Measurements from ENCODE around the gene IL21. TPM values are rescaled to one million over a fixed set of nuclear protein-coding genes. Genes with fewer than 3 reads are reported as not detected.

The IL21 gene
- total RNA-seq, 1 experiment from 2014 or later = not detected

- in situ Hi-C loops (cut with HindIII; ENCODE audit: low pct_unique_long_range_greater_than_20kb, low sequenced_read_pairs) (no loop called here), intact Hi-C loops (cut with micrococcal nuclease; ENCODE audit: unreplicated experiment) (no loop called here)
- TF ChIP-seq SIN3A (IDR thresholded peaks at IDR 0.05; ENCODE audit: borderline replicate concordance, insufficient read depth, low read depth, low read length) (no peak), REST (IDR thresholded peaks at IDR 0.05; ENCODE audit: insufficient read depth in 1 of 2, low read depth in 2 of 2, low read length in 1 of 2) (no peak), TCF7L2 (IDR thresholded peaks at IDR 0.05; ENCODE audit: low read depth, low read length) (no peak)
- Histone ChIP-seq H3K27ac (ENCODE audit: low read length) (no peak overlapping the region), H3K4me1 (ENCODE audit: control insufficient read depth, insufficient read depth, low read length) (no peaks in the 10 kb centered on the region), H3K4me3 (ENCODE audit: low read depth in 2 of 2, low read length in 2 of 2) (no peak overlapping the region), H3K27me3 (ENCODE audit: control insufficient read depth, insufficient read depth, low read length) (no peaks in the 10 kb centered on the region), H3K9me3 (ENCODE audit: control insufficient read depth, insufficient read depth, low read depth, low read length) (no peaks in the 10 kb centered on the region), H3K36me3 (ENCODE audit: control insufficient read depth, insufficient read depth, low read length) (no peaks in the 10 kb centered on the region)
- CTCF ChIA-PET = no interaction called here
- BruUV-seq (replicated peaks) = no TSS peak
- POLR2A ChIA-PET = no interaction called here
- no peak for DNase-seq (ENCODE audit: low read depth, low spot score)
- no peak for ATAC-seq
These were observed 3.0 kb downstream of the IL21 start for GRCh38 chr4:122617597-122618593.

- no peaks in the 10 kb centered on the region for H3K4me1 ChIP-seq (ENCODE audit: control insufficient read depth, insufficient read depth, low read length)
- ATAC-seq = no peak
- no peaks in the 10 kb centered on the region for H3K36me3 ChIP-seq (ENCODE audit: control insufficient read depth, insufficient read depth, low read length)
- no peak overlapping the region for H3K4me3 ChIP-seq (ENCODE audit: low read depth in 2 of 2, low read length in 2 of 2)
- no peaks in the 10 kb centered on the region for H3K9me3 ChIP-seq (ENCODE audit: control insufficient read depth, insufficient read depth, low read depth, low read length)
- DNase-seq (ENCODE audit: low read depth, low spot score) = no peak
- in situ Hi-C loops (cut with HindIII; ENCODE audit: low pct_unique_long_range_greater_than_20kb, low sequenced_read_pairs) (no loop called here), intact Hi-C loops (cut with micrococcal nuclease; ENCODE audit: unreplicated experiment) (no loop called here)
- CTCF ChIA-PET = no interaction called here
- TF ChIP-seq SIN3A (IDR thresholded peaks at IDR 0.05; ENCODE audit: borderline replicate concordance, insufficient read depth, low read depth, low read length) (no peak), CTCF (IDR thresholded peaks at IDR 0.05) (no peak), REST (IDR thresholded peaks at IDR 0.05; ENCODE audit: insufficient read depth in 1 of 2, low read depth in 2 of 2, low read length in 1 of 2) (no peak), POLR2AphosphoS5 (IDR thresholded peaks at IDR 0.05; ENCODE audit: low read depth, low read length) (no peak), TCF7L2 (IDR thresholded peaks at IDR 0.05; ENCODE audit: low read depth, low read length) (no peak)
- BruUV-seq (replicated peaks) = no TSS peak
- no peak overlapping the region for H3K27ac ChIP-seq (ENCODE audit: low read length)
- POLR2A ChIA-PET = no interaction called here
- no peaks in the 10 kb centered on the region for H3K27me3 ChIP-seq (ENCODE audit: control insufficient read depth, insufficient read depth, low read length)
These were observed 3.8 kb downstream of the IL21 start for GRCh38 chr4:122616915-122617596.
